HEK293 (cell line): ENCODE measurements around the gene ERFE.

ENCODE experiments used
- CTCF ChIP-seq: fragments of 450-650 bp; formaldehyde crosslinking; IDR thresholded peaks from 2 replicates; pipeline ENCODE4 v1.5.1; 2016; ENCODE audit warnings: missing biosample characterization, missing genetic modification characterization
- PRDM10 ChIP-seq: fragments of 450-650 bp; formaldehyde crosslinking; IDR thresholded peaks from 2 replicates; pipeline ENCODE4 v1.5.1; 2016; ENCODE audit warnings: missing biosample characterization, missing genetic modification characterization
- REPIN1 ChIP-seq: fragments of 450-650 bp; formaldehyde crosslinking; IDR thresholded peaks from 2 replicates; pipeline ENCODE4 v1.5.1; 2017; ENCODE audit warnings: missing biosample characterization, missing genetic modification characterization, low read depth
- SALL2 ChIP-seq: fragments of 450-650 bp; formaldehyde crosslinking; IDR thresholded peaks from 2 replicates; pipeline ENCODE4 v1.5.0; 2017; ENCODE audit warnings: missing biosample characterization, mild to moderate bottlenecking, missing genetic modification characterization, borderline replicate concordance
- ZBTB1 ChIP-seq: fragments of 450-650 bp; formaldehyde crosslinking; IDR thresholded peaks from 2 replicates; pipeline ENCODE4 v1.5.1; 2016; ENCODE audit warnings: missing biosample characterization, missing genetic modification characterization
- ZNF112 ChIP-seq: fragments of 450-650 bp; formaldehyde crosslinking; IDR thresholded peaks from 2 replicates; pipeline ENCODE4 v1.5.0; 2017; ENCODE audit warnings: missing biosample characterization, missing genetic modification characterization
- ZNF274 ChIP-seq, 2 experiments: fragments of 200-500 bp in 1 of 2; fragments of 450-650 bp in 1 of 2; sonication (Bioruptor generic) in 1 of 2; formaldehyde crosslinking in 1 of 2; IDR thresholded peaks; 2 replicates each; pipeline versions ENCODE4 v1.5.1 to v1.6.1; 2014 to 2016; ENCODE audit warnings: borderline replicate concordance in 1 of 2, inconsistent platforms in 1 of 2, low read length in 1 of 2, missing biosample characterization in 1 of 2, missing genetic modification characterization in 1 of 2
- ZNF768 ChIP-seq: fragments of 450-650 bp; formaldehyde crosslinking; IDR thresholded peaks from 2 replicates; pipeline ENCODE4 v1.5.1; 2018; ENCODE audit warnings: missing biosample characterization, mild to moderate bottlenecking, missing genetic modification characterization
- ZNF830 ChIP-seq: fragments of 450-650 bp; IDR thresholded peaks from 2 replicates; pipeline ENCODE4 v1.5.0; 2018; ENCODE audit warnings: missing biosample characterization, missing genetic modification characterization, low read depth, mild to moderate bottlenecking, moderate library complexity
- ZSCAN5A ChIP-seq: fragments of 450-650 bp; formaldehyde crosslinking; IDR thresholded peaks from 2 replicates; pipeline ENCODE4 v1.5.1; 2016; ENCODE audit warnings: missing biosample characterization, missing genetic modification characterization

- TF ChIP-seq ZNF274 (IDR thresholded peaks at IDR 0.05; ENCODE audit: low read length) (no peak), ZNF274 (tag by site-specific recombination; IDR thresholded peaks at IDR 0.05; ENCODE audit: borderline replicate concordance) (no peak), CTCF (tag by site-specific recombination) (no peak), PRDM10 (tag by site-specific recombination) (no peak), ZNF768 (no peak), SALL2 (tag by site-specific recombination) (no peak), ZNF830 (tag by site-specific recombination) (no peak), REPIN1 (no peak), ZSCAN5A (no peak), ZNF112 (tag by site-specific recombination) (no peak), ZBTB1 (tag by site-specific recombination) (no peak)
These were observed 25.1 kb downstream of the ERFE start for GRCh38 chr2:238183821-238184220.
